Fibroblast of skin of left biceps (primary cell): Measurements from ENCODE around the gene SSC4D.
"Not testable (repeated sequence)": the region's sequence is repeated elsewhere in the genome, so short reads cannot be mapped to it uniquely, and the experiment has no call there.

Experiments
- DNase-seq, 2 experiments: peaks; one replicate each; pipeline ENCODE4 v3.0.0-alpha.2; 2013; ENCODE audit warnings: low read depth in 2 of 2

The SSC4D gene

DNA sequence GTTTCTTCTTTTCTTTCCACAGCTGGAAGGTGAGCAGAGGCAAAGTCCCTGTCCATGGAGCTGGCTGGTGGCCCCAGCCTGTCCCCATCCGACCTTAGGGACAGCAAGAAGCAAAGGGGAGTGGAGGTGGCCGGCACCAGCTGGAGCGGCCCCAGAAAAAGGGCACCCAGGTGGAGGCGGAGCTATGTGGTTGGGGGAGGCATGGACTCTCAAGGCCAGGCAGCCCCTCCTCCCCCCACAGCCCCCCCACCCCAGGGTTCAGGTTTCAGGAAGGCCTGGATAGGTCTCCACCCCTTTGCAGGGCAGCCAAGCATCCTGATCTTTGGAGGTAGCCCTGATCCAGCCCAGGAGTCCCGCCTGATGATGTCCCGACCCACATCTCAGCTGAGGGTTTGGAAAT is at the start of gene SSC4D:
Gene SSC4D, minus strand, starts transcription at position 161 of the 400 bp plus-strand sequence. CDS start 5,258 bp downstream, outside the sequence.
- no peak for DNase-seq

DNA sequence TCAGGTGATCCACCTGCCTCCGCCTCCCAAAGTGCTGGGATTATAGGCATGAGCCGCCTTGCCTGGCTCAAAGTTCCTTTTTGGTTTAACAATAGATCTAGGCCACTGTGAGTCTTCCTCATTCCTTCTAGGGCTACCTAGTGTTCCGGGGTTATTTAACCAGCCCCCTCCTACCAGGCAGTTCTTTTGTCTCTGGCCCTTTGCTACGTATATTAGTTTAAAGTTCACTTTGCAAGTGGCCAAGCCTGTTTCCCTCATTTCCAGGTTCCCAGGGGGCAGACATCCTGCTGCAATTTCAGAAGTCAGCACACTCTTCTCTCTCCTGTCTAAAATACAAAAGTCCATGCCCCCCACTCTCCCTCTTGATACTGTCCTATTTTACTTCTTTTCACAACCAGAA is 49.0 kb upstream of the SSC4D start:
- DNase-seq = not testable (repeated sequence)

DNA sequence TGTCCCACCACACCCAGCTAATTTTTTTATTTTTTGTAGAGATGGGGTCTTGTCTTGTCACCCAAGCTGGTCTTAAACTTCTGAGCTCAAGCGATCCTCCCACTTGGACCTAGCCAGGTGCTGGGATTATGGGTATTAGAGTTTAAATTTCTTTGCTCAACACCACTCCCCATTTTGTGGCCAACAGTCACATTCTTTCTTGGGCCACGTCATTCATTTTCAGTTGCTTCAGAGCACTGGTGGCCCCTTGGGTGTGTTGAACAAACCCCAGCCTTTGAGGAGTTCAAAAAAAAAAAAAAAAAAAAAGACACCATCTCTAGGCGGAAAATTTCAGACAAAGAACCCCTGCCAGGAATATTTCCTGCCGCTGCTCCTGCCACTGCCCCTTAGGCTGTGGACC is 47.5 kb upstream of the SSC4D start:
- DNase-seq = not testable (repeated sequence)

DNA sequence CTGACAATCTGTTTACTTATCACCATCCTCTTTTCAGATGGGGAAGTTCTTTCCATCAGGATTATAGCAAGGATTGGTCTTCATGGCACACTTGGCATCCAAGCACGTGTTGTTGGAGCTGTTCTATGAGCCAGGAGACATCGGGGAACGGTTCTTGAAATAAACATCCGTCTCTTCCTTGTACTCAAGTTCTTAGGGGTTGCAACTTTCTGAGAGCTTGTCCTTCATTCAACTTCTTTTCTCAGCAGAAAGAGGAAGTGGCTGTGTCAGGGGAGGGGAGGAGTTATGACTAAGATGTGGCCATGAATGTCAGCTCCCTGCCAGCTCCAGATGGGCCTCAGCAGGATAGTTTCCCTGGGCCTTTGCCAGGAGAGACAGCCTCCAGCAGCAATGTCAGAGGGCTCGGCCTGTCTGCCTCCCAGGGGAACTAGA is 36.1 kb upstream of the SSC4D start:
- DNase-seq = peak; percentile 37 to 53

DNA sequence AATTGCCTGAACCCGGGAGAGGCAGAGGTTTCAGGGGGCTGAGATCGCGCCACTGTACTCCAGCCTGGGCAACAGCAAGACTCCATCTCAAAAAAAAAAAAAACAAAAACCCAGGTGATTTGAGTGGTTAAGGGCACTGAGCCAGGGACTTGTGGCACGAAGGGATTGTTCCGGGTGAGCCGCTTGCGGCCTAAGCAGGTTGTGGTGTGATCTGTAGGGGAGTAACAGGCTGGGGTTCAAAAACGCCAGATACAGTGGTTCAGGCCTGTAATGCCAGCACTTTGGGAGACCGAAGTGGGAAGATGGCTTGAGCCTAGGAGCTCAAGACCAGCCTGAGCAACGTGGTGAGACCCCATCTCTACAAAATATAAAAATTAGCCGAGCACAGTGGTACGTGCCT is 34.3 kb upstream of the SSC4D start:
- DNase-seq = not testable (repeated sequence)

DNA sequence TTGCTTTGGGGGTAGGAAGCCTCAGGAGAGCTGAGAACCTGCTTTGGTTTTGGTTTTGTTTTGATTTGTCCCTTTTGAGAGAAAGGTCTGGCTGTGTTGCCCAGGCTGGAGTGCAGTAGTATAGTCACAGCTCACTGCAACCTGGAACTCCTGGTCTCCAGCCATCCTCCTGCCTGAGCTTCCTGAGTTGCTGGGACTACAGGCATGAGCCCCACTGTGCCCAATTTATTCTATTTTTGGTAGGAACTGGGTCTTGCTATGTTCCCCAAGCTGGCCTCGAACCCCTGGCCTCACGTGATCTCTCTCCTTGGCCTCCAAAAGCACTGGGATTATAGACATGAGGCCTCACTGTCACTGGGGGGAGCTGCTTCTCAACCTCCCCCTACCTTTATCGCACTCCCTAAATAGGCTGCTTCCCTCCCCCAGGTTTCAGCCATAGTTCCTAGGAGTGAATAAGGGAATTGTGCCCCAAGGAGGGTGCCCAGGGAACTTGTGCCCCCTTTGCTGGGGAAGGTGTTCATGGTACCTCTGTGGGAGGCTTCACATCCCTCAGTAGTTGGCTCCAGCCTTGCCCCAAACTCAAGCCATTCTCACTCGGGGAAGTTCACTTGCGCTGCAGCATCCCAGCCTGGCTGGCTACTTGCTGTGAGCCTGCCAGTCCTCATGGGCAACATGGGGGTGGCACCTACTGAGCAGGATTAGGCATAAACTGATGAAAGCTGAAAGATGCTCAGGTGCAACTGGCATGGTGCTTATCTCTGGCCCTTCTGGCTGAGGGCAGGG is 33.4 kb upstream of the SSC4D start:
- not testable (repeated sequence) for DNase-seq

DNA sequence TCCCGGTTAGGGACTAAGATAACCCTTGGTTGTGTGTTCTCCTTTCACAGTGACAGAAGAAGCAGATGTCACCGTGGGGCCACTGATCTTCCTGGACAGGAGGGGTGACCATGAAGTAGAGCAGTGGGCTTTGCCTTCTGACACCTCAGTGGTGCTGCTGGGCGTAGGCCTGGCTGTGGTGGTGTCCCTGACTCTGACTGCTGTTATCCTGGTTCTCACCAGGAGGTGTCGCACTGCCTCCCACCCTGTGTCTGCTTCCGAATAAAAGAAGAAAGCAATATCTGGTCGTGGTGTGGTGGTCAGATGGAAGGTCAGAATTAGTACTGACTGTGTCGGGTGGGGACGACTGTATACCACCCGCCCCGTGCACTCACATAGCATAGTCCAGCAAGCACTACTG is 32.3 kb upstream of the SSC4D start:
- DNase-seq = not testable (repeated sequence)

DNA sequence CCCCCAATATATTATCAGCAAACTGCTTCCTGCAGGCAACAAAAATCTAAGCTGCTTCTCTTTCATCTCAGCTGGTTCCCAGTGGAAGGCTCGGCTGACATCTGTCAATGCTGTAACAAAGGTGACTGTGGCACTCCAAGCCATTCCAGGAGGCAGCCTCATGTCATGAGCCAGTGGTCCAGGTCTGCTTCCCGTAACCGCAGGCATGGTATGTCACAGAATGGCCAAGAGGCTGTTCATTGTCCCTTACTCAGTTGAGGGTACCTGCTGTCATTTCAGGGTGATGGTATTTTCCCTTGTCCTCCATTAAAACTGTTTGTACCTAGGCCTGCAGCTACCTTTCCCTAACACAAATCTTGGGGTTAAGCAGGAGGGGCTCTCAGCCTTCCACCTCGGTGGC is 30.9 kb upstream of the SSC4D start:
- not testable (repeated sequence) for DNase-seq

DNA sequence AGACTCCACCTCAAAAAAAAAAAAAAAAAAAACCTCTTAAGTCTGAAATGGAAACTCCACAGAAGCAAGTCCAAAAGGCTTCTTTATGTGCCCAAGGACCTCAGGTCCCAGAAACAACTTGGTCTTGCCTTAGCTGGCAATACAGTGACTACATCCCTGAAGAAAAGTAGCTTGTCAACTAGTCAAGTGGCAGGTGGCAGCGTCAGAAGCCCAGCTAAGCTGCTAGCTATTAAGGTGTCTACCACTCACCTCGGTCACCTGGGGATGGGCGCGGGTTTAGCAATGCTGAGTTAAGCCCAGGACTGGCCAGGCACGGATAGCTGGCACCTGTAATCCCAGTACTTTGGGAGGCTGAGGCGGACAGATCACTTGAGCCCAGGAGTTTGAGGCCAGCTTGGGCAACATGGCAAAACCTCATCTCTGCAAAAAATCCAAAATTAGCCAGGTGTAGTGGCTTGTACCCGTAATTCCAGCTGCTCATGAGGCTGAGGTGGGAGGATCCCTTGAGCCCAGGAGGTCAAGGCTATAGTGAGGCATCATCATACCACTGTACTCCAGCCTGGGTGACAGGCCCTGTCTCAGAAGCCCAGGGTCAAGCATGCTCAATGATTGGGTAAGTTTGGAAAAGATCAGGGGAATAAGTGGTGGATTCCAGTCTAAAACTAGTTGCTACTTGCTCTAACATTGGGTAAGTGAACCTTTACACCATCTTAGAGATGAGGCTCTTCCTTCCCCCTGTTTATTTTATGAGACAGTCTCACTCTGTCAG is 29.8 kb upstream of the SSC4D start:
- DNase-seq = not testable (repeated sequence)

DNA sequence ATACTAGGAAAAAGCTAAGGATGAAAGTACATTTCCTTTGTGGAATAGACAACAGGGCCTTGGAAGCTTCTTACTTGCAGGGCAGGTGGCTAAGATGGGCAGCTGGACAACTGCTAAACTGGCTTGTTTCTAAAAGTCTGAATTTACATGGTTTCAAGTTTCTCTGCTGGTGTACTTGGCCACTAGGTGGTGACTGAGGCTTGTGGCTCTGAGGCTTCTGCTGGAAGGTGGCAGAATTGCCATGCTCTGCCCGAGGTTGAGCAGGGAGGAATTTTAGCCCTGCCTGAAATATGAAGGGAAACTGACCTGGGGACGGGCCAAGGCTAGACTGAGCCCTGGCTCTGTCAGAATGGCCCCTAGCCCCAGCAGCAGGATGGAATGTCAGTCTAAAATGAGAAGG is 28.4 kb upstream of the SSC4D start:
- DNase-seq = not testable (repeated sequence)

DNA sequence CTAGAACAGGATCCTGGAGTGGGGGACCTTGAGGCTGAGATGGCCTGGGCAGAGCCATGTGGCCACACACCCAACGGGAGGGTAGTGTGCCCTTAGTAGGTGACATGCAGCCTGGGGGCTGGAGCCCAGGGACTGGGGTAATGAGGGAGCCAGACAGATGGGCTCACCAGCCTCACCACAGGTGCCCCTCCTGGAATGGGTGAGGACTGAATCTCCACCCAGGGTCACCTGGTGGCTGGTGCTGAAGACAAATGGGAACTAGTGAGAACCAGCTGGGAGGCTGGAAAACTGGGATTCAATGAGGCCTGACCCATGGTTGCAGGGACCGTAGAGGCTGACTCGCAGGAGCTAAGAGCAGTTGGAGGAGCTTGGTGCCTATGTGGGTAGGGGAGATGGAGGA is 21.3 kb upstream of the SSC4D start:
- DNase-seq = no peak

DNA sequence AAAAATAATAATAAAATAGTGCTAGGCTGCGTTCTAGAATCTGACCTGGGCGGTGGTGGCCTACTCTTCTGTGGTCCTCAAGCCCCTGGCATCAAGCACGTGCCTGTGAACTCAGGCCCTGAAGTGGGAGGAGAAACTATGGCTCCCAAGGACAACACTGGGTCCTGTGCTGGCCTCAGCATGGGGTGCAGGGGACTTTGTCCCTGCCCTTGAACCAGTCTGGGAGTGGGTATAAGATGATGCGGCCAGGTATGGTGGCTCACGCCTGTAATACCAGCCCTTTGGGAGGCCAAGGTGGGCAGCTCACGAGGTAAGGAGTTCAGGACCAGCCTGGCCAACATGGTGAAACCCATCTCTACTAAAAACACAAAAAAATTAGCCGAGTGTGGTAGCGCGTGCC is 20.7 kb upstream of the SSC4D start:
- no peak for DNase-seq

DNA sequence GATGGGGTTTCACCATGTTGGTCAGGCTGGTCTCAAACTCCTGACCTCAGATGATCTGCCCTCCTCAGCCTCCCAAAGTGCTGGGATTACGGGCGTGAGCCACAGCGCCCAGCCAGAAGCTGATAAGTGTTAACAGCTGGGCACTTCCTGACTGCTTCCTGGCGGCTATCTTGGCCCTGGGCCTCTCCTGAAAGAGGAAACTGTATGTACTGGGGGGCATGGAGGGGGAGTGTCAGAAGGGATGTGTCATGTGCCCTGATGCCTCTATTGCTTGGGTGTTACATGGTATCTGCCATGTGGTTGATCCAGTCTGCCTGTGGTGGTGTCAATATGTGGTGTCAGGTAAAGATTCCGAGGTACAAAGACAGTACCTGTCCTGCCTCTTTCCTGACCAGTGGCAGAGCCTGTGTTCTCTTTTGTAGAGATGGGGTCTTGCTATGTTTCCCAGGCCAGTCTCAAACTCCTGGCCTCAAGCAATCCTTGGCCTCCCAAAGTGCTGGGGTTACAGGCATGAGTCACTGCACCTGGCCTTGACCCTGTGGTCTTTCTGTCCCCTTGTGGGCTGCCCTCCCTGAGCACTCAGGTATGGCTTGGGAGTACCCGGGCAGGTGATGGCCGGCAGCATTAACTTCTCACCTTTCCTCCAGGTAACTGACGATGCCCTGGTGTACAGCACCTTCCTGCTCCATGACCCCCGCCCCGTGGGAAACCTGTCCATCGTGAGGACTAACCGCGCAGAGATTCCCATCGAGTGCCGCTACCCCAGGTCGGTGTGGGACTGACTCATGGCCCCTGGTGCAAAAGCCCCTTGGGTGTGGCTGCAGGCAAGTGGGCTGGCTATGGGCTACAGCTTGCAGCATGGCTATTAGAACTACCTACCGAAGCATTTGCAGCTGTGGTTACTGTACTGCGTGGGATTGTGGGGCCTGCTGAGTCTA is 19.6 kb upstream of the SSC4D start:
- DNase-seq = no peak

DNA sequence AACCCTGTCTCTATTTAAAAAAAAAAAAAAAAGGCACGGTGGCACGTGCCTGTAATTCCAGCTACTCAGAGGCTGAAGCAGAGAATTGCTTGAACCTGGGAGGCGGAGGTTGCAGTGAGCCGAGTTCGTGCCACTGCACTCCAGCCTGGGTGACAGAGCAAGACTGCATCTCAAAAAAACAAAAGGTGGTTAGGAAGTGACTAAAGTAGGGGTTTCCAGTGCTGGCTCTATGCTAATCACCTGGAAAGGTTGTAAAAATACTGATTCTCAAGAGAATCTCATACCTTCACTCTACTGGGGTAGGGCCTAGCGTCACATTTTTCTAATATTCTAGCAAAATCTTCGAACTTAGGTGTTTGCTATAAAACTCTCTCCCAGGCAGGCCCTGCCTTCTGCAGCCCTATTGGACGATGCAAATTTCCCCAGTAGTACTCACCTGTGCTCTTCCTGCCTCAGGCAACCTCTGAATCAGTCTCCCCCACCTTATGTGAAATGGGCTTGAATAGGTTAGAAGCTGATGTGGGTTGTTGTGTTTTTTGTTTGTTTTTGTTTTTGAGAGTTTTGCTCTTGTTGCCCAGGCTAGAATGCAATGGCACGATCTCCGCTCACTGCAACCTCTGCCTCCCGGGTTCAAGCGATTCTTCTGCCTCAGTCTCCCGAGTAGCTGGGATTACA is 18.8 kb upstream of the SSC4D start:
- DNase-seq = no peak

DNA sequence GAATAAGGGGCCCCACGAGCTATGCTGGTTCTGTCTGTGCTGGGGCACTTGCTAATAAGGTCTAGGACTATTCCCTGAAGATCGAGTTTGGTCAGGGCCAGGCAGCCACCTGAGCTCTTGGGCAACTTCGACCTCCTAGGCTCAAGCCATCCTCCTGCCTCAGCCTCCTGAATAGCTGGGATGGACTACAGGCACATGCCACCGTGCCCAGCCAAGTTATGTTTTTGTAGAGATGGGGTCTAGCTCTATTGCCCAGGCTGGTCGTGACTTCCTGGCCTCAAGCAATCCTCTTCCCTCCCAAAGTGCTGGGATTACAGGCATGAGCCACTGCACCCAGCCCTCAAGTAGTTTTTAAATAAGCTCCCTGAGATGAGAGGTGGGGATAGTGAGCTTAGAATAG is 18.1 kb upstream of the SSC4D start:
- DNase-seq = no peak

DNA sequence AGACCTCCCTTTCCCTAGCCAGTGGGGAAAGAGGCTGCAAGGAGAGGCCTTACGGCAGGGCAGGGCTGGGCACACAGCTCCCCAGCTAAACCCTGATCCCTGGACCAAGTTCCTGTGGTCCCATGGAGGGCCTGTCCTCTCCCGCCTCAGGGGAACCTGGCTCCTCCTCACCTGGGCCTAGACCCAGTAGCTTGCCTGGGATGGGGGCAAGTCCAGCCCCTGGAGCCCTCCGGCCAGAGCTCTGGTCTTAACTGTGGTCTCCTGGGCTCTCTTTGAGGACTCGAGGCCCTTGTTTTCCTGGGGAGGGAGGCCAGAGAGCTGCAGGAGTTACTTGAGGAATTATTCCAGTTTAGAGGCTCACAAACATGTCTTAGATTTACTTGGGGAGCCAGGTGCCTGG is 16.7 kb upstream of the SSC4D start:
- no peak for DNase-seq

DNA sequence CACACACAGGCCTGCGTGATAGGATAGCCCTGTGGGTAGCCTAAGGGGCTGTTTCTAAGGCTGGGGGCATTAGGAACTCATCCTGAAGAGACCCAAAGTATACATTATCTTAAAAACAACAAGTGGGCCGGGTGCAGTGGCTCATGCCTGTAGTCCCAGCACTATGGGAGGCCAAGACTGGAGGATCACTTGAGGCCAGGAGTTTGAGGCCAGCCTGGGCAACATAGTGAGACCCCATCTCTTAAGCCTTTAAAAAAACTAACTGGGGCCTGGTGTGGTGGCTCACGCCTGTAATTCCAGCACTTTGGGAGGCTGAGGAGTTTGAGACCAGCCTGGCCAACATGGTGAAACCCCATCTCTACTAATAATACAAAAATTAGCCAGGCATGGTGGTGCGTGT is 16.1 kb upstream of the SSC4D start:
- DNase-seq = not testable (repeated sequence)

DNA sequence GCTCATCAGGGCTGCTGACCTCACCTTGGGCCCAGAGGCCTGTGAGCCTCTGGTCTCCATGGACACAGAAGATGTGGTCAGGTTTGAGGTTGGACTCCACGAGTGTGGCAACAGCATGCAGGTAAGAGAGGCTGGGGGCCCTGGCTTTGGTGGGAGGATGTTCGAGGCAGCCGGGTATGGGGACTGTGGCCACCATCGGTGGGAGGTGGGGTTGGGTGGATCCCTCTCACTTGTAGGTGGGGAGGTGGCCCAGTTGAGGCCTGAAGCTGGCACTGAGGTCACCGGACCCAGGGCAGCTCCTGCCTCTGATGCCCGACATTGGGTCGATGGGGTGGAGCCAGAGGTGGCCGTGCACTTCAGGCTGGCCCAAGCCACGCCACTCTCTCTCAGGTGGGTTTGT is 15.7 kb upstream of the SSC4D start:
- no peak for DNase-seq

DNA sequence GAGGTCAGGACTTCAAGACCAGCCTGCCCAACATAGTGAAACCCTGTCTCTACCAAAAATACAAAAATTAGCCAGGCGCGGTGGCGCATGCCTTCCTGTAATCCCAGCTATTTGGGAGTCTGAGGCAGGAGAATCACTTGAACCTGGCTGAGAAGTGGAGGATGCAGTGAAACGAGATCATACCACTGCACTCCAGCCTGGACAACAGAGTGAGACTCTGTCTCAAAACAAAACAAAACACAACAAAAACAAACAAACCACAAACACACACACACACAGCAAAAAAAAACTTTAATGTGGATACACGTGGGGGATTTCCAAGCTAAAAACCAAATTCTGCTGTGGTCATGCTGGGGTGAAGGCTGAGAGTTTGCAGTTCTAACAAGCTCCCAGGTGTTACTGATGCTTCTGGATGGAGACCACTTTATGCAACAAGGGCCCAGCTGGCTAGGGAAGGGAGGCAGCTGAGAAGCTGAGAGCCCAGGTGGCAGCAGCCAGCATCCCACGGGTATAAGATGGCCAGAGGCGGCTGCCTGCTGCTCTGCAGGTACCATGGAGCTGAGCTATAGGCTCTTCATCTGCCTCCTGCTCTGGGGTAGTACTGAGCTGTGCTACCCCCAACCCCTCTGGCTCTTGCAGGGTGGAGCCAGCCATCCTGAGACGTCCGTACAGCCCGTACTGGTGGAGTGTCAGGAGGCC is 15.1 kb upstream of the SSC4D start, which contains the start of gene ZP3:
Gene ZP3, plus strand, starts transcription at position 538 of the 699 bp plus-strand sequence. Its CDS starts 15 bp downstream, at position 553.
- no peak for DNase-seq

DNA sequence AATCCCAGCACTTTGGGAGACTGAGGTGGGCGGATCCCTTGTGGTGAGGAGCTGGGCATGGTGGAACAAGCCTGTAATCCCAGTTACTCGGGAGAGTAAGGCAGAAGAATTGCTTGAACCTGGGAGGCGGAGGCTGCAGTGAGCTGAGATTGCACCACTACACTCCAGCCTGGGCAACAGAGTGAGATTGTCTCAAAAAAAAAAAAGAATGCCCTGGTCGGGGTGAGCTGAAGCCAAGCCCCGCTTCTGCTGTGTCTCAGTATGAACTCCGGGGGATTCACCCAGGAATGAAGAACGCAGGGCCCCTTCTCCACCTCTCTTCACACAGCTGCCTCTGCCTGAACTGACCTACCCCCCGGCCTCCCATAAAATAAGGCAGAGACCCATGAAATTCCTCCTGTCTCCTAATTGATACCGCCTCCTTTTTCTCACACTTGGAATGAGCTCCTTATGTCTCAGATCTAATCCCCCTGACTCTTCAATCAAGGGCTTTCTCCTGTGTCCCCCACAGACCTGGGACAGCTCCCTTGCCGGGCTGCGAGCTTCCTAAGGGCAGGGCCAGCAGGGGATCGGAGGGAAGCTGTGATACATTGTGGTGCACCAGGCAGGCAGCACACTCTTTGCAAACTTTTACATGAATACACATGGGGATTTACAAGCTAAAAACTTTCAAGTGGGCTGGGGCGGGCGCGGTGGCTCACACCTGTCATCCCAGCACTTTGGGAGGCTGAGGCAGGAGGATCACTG is 14.3 kb upstream of the SSC4D start:
- DNase-seq = no peak
